Fibroblast of skin of right biceps (primary cell): ENCODE data around the gene PLEKHA3.
A peak's percentile ranks its signal among the peaks of the same experiment; 100 is the strongest.
"Not testable (repeated sequence)": the region's sequence is repeated elsewhere in the genome, so short reads cannot be mapped to it uniquely, and the experiment has no call there.

Experiments
- DNase-seq: peaks from one replicate; pipeline ENCODE4 v3.0.0-alpha.2; 2013

The PLEKHA3 gene

DNA sequence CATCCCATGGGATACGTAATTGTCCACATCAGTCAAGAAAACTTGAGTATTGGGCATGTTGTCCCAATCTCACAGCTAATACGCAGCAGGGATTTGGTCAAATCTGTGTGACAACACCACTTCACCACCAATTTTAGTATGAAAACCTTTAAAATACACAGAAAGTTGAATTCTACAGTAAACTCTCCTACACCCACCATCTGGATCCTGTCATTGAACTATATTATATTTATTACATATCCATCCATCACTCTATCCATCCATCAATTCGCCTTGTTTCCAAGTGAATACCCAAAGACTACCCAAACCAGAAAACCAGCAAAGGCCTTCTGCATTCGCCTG is 1.0 kb upstream of the PLEKHA3 start:
- DNase-seq = no peak

DNA sequence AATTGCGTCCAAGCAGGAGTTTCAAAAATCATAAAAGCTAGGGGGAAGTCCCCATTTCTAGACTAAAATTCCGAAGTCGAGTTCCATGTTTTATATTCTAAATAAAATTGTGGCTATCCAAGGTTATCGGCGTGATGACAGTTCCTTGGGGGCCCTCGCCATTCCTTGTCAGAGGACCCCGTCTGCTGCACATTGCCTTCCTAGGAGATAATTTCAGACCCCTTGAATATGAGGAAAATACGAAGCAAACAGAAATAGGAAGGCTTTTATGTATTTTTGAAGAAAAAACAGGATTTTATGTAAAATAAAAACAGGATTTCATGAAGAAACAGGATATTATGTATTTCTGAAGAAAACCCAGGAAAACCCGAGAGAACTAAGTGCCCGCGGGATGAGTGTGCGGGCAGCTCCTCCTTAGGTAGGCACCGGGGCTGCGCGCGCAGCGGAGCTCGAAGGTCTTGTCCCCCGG is 465 bp upstream of the PLEKHA3 start:
- DNase-seq = peak; percentile 1

GRCh38 chr2:178482437-178482836 is 2.2 kb downstream of the PLEKHA3 start:
- no peak for DNase-seq

DNA sequence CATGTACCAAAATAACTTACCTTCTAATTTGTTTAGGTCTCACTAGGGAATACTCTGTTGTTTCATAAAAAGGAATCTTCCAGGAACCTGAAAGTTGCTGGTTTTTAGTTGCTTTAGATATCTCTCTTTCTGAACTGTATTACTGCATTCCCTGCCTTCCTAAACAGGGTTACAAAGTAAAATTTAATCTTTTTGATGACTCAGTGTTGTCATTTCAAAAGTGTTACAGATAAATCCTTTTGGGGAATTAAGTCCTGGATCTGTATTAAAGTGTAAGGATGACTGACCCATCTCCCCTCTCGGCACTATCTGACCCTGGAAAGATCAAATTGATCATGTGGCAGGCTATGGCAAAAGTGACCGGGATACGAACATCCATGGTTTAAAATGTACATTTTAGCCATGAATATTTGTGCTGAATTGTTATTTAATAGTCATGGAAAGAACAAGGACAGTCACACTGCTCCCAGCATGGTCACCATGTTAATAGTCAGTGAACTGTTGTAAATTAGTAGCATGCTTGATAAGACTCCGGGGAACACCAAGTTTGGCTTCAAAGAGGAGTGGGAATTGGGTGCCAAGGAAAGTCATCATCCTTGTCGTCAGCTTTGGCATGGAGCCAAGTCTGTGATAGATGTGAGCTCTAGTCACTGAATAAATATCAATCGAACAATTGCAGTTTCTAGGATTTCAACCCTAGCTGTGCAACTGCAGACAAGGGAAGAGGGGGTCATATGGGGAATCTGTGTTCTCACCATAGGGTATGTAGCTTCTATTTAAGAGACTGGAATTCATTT is 4.2 kb downstream of the PLEKHA3 start:
- DNase-seq = peak; percentile 52

GRCh38 chr2:178485356-178485755 is 5.1 kb downstream of the PLEKHA3 start:
- no peak for DNase-seq

GRCh38 chr2:178491612-178492011 is 11.4 kb downstream of the PLEKHA3 start:
- DNase-seq = no peak

- DNase-seq = no peak
These were observed 15.8 kb downstream of the PLEKHA3 start for GRCh38 chr2:178496049-178496448.

GRCh38 chr2:178498137-178498536 is 17.9 kb downstream of the PLEKHA3 start:
- no peak for DNase-seq

GRCh38 chr2:178499640-178500039 is 19.4 kb downstream of the PLEKHA3 start:
- no peak for DNase-seq

DNA sequence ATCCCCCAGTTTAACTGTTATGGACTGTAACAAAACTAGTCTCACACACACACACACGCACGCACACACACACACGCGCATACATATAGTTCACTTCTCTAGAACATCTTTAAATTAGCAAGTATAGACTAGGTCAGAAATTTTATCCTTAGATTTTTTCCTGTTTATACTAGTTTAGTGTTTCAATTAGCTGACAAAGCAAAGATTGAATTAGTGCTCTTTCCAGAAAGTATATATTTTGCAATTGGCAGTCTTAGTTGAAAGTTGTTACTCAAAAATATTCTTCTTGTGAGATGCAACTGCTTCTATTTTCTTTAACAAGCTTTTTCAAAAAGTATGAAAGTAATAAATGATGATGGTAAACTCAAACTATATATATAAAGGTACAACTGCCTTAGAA is 22.5 kb downstream of the PLEKHA3 start:
- DNase-seq = no peak

DNA sequence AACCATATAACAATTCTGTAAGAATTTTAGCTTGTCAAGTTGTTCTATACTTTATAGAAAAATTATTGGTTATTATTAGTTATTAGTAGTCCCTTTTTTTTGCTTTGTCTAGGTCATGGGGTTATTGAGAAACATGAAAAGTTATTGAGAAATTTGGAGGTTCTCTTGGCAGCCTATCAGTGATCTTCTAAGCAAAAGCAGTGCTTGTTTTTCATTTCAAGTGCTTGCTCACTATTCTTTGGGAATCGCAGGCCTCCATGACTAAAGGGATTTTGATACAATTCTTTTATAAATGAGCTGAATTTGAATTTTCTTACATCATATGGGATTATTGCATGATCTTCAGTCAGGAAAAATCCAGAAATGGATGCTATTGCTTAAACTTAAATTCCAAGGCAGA is 25.8 kb downstream of the PLEKHA3 start:
- no peak for DNase-seq

GRCh38 chr2:178506524-178506923 is 26.3 kb downstream of the PLEKHA3 start:
- no peak for DNase-seq

DNA sequence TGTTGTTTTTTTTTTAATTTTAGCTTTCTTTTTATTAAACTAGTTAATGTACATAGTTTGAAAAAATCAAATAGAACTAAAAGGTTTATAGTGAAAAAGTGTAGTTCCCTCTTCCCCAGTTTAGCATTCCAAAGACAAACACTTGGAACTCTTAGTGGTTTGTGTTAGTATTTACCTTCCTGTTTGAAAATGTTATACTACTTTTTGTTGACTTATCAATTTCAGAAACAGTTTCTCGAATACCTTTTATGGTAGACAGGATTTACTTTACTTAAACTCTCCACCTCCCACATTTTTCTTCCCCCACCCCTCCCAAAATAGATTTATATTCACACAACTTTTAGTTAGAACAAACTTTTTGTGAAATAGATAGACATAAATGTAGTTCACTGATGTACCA is 26.7 kb downstream of the PLEKHA3 start:
- DNase-seq = no peak

DNA sequence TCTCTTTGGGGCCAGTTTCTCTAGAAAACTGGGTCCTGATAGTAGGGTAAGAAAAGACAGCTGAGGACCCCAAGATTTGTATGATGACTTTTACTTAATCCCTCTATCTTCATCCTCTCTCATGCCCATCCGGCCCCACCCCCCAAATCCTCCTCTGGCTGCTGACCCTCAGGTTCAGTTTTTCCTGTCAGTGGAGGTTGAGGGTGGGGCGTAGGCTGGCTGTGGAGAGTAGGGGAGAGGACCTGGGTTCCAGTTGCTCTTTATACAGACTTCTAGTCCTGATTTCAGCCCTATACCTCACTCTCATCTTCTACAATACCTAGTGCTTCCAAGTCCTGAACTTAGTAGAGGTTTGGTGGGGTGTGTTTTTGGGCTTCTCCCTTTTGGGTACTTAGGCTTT is 28.4 kb downstream of the PLEKHA3 start:
- no peak for DNase-seq

GRCh38 chr2:178510384-178510783 is 30.1 kb downstream of the PLEKHA3 start:
- DNase-seq = no peak

DNA sequence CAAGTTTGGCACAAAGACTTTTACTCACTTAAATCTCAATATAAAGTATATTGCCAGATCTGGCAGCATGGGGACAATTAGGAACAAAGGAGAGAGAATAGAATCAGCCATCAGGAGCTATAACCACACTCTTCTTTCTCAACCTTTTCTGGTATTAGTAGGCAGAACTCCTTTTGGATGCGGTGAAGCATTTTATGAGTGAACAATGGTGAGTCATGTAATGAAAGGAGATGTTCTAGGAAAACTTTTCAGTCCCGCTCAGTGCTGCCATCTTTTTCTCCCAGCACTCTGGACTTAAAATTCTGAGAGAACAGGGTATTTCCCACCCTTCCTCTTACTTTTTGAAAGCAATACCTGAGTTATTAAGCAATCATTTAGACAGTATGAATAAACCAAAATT is 32.2 kb downstream of the PLEKHA3 start:
- peak; percentile 36 for DNase-seq

GRCh38 chr2:178513876-178514275 is 33.6 kb downstream of the PLEKHA3 start:
- DNase-seq = peak; percentile 17

- DNase-seq = peak; percentile 82
These were observed 34.4 kb downstream of the PLEKHA3 start for GRCh38 chr2:178514664-178515063.

DNA sequence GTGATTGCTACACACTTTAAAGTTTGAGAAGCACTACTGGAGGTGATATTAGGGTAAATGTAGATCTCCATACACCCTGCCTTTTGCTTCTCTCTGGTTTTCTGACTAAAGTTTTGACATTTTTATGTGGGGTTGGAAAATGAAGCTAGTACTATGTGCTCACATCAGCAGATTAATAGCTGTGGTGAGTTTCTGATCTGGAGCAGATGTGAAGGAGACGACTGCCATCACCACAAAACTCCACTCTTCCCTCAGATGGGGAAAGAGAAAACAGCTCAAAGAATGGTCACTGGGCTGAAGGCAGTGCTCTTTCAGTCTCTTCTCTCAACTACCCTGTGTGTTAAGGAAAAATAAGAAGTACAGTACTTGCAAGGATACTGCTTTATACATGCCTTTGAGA is 37.2 kb downstream of the PLEKHA3 start:
- peak; percentile 23 for DNase-seq

GRCh38 chr2:178521304-178522150 is 41.3 kb downstream of the PLEKHA3 start:
- no peak for DNase-seq

DNA sequence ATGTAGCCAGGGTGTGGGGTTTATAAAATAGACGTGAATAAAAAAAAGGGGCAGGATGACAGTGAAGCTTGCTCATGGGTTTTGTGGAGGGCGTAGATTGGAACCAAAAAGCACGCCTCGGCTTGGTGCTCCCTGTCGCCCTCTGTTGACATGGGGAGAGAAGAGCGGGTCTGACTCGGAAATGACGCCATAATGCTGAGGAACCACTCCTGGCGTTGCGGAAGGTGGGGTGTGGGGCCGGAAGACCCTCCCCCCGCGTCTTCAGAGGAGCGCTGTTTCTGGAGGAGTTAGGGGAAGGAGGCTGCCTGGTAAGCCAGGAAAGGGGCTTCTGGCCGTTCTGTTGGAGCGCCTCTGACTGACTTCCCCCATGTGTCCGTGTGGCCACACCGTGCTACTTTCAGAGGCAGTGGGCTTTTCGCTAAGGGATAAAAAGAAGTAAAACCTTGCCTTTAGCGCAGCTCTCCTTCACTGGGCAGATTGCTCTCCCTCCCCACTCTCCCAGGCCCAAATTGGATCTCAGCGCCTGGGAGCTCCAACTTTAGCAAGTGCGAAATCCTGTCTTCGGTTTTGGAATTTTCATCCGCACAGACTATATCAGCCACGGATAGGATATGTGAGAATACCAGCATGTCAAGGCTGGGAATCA is 42.8 kb downstream of the PLEKHA3 start:
- peak; percentile 85 for DNase-seq

DNA sequence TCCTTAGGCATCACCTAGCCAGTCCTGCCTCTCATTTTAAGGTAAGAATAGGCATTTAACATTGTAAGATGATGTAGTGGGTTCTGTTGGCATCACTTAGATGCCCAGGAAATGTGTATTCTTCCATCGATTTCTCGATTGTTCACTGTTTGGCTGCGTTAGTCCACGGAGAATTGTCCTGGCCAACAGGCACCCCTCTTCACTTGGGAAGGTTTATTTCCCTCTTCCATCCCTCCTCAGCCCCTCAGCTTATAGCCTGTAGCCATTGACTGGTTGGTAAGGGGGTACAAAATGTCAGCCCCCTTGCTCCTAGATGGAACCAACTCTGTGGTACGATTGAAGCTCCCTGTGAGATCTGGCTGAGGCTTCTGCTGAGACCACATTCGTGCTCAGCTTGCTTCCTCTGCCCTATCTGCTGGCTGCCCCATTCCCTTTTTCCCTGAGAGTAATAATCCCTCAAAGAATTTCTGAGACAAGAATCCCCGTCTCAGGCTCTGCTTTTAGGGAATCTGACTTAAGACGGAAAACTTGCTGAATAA is 43.4 kb downstream of the PLEKHA3 start:
- peak; percentile 2 for DNase-seq

- DNase-seq = not testable (repeated sequence)
These were observed 44.8 kb downstream of the PLEKHA3 start for GRCh38 chr2:178525010-178525409.
